Stimulated activated CD4-positive, alpha-beta T cell treated with anti-CD3 and anti-CD28 coated beads, Interleukin-1b, Interleukin-23, amount 100 ng/mL, for 4 hours (primary cell): ENCODE measurements around the gene INPP5A.
"Not testable (repeated sequence)": the region's sequence is repeated elsewhere in the genome, so short reads cannot be mapped to it uniquely, and the experiment has no call there.

ENCODE experiments used
- DNase-seq, 2 donors: peaks; one replicate each; pipeline ENCODE4 v3.0.0-alpha.2; 2020; ENCODE audit warnings: low read depth in 2 of 2

The INPP5A gene

DNA sequence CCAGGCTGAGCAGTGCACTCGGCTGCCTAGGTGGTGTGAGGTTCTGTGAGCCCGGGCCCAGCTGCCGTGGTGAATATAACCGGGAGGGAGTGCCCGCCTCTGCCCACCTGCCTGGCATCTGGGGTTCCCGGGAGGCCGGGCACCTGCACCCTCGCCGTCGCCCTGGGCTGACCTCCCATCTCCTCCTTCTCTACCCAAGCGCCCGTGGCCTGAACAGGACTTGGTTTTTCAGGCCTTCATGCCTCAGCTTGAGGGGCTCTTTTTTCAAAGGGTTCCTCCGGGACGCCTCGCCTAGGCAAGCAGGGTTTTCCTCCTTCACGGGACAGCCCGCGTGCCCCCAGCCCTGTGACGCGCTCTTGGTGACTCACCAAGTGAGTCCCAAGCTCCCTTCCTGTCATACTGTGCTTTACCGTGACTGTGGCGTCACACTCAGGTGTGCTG is 9.9 kb downstream of the INPP5A start:
- no peak for DNase-seq

DNA sequence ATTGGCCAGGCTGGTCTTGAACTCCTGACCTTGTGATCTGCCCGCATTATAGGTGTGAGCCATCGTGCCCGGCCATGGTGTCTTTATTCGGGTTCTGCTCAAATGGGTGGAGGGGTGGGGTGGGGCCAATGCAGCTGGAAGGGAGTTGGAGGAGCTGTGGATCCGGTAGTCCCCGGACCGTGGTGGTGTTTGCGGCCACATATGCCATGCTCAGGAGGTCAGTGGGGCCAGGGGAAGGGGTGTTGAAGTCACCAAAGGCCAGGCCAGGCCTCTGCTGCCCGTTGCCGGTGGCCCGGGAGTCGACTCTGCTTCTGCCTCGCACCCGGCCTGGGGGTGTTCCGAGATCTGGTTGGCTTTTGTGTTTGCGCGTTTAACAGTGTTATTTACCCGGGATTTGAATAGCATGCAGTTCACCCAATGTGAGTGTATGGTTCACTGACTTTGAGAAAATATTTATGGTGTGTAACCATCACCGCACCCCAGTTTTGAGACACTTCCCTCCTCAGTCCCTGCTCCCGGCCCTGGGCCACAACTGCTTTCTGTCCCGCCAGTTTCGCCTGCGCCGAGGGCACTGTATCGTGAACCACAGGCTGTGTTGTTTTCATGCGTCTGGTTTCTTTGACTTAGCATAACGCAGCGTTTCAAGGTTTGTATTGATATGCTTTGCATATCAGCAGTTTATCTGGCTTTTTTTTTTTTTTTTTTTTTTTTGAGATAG is 10.7 kb downstream of the INPP5A start:
- DNase-seq: no peak

DNA sequence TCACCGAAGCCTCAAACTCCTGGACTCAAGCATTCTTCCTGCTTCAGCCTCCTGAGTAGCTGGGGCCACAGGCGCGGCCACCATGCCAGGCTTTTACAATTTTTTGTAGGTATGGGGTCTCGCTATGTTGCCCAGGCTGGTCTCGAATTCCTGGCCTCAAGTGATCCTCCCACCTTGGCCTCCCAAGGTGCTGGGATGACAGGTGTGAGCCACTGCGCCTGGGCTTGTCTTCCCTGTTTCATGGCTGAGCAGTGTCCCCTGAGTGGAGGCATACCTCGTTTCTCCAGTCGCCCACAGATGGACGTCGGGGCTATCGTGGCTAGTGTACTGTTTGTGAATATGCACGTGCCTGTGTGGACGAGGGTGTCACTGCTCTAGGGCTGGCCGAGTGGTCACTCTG is 11.3 kb downstream of the INPP5A start:
- no peak for DNase-seq

DNA sequence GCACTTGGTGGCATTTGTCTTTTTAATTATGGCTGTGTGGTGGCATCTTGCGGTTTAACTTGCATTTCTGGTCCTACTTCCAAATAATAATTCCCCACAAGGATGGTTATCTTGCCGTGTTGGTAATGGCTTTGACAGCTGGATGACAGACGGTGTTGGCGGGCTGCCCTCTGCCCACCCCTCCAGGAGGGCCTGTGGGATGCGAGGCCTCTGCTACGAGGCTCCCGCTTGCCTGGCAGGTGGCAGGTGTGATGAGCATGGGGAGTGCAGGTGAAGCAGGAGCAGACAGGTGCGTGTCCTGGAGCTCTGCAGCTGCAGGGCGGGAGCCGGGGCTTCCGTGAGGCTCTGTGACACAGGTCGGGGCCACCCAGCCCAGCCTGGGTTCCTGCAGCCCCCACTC is 11.8 kb downstream of the INPP5A start:
- DNase-seq: no peak

DNA sequence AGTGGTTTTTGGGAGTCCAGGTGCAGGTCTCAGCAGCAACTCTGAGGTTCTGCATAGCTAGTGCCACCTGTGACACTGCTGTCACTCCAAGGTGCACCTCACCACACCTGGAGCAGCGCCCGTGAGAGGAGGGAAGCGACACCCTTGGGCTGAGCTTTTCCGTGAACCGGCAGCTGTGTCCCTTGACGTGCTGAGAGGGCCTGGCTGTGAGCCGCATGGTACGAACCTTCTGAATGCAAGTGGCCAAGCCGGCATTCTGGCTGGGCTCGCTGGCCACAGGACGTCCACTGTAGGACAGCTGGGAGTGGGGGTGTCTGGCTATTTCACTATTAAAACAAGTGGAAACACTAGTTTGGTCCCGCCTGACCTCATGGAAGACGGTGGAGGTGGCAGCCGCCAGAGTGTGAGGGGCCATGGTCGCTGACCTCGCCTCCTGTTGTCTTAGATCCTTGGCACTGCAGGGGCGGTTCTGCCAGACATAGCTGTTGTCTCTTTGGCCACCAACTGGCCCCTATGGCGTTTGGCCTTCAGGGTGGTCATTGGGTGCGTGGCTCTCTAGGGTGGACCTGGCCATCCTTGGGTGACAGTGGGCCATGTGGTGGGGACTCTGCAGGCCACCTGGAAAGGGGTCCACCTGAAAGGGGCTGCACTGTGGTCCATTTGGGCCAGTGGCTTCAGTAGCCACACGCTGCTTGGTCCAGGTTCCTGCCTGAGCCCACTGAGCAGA is 12.9 kb downstream of the INPP5A start:
- DNase-seq: no peak

DNA sequence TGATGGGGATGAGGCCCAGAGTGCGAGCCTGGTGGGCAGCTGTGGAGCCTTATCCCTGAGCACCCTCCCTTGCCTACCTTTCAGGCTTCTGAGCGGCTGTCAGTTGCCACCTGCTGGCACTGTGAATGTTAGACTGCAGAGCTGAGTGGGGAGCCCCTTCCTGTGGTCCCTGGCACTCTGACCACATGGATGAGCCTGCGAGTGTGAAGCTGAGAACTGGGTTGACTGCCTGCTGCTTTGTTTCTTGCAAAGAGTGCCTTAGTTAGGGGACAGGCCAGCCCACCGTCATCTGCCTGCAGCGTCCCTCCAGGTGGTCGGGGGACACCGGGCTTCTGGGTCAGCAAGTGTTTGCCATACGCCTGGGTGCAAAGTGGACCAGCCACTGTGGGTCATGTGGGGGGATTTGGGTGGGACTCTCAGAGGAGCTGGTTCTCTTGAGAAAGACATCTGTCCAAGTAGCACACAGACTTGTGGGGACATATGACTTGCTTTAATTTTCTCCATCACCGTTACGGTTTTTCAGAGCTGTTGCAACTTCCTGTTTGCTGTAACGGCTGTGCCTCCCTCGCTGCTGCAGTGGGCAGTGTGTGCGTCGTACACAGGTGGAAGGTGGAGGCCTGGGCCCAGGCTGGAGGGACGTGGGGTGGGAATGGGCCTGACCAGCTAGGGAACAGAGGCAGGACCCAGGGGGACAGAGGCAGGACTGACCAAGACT is 13.7 kb downstream of the INPP5A start:
- DNase-seq: no peak

DNA sequence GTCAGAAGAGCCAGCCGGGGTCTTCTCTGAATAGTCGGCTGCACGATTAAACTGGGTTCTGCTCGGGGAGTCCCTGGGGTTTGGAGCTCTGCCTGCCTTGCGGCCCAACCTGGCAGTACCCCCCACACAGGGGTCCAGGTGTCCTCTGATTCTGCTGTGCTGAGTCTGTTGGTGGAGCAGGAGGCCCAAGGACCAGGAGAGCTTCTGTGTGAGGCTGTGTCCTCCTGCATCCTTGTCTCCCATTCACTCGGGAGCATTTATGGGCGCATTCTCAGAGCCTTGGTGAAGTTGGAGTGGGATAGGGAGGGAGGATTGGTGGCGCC is 14.2 kb downstream of the INPP5A start:
- no peak for DNase-seq

DNA sequence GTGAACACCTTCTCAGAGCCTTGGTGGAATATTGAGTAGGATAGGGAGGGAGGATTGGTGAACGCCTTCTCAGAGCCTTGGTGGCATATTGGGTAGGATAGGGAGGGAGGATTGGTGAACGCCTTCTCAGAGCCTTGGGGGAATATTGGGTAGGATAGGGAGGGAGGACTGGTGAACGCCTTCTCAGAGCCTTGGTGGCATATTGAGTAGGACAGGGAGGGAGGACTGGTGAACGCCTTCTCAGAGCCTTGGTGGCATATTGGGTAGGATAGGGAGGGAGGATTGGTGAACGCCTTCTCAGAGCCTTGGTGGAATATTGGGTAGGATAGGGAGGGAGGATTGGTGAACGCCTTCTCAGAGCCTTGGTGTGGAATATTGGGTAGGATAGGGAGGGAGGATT is 15.0 kb downstream of the INPP5A start:
- not testable (repeated sequence) for DNase-seq

DNA sequence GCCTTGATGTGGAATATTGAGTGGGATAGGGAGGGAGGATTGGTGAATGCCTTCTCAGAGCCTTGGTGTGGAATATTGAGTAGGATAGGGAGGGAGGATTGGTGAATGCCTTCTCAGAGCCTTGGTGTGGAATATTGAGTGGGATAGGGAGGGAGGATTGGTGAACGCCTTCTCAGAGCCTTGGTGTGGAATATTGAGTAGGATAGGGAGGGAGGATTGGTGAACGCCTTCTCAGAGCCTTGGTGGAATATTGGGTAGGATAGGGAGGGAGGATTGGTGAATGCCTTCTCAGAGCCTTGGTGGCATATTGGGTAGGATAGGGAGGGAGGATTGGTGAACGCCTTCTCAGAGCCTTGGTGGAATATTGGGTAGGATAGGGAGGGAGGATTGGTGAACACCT is 16.0 kb downstream of the INPP5A start:
- DNase-seq: not testable (repeated sequence)

DNA sequence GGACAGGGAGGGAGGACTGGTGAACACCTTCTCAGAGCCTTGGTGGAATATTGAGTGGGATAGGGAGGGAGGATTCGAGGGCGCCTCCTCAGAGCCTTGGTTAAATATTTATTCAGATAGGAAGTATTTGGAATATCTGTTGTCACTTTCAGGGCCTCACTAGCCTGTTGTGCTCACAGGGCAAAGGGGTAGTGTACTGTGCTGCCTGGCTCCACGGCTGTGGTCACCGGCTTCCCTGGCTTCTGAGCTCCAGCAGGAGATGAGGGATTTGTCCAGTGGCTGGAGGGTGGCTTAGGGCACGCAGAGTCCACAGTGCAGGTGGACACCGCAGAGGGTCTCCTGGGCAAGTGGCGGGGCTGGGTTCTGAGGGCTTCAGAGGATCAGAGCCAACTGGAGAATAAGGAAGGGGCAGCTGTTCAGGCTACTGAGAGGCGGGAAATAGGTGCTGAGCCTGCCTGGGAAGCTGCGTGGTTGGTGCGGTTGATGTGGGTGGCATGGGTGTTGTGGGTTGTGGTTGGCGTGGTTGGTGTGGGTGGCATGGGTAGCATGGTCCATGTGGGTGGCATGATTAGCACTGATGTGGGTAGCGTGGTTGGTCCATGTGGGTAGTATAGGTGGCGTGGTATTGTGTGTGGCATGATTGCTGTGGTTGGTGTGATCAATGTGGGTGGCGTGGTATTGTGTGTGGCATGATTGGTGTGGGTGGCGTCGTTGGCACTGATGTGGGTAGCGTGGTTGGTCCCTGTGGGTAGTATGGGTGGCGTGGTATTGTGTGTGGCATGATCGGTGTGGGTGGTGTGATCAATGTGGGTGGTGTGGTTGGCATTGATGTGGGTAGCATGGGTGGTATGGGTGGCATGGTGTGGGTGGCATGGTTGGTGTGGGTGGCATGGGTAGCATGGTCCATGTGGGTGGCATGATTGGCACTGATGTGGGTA is 16.7 kb downstream of the INPP5A start:
- DNase-seq: no peak

DNA sequence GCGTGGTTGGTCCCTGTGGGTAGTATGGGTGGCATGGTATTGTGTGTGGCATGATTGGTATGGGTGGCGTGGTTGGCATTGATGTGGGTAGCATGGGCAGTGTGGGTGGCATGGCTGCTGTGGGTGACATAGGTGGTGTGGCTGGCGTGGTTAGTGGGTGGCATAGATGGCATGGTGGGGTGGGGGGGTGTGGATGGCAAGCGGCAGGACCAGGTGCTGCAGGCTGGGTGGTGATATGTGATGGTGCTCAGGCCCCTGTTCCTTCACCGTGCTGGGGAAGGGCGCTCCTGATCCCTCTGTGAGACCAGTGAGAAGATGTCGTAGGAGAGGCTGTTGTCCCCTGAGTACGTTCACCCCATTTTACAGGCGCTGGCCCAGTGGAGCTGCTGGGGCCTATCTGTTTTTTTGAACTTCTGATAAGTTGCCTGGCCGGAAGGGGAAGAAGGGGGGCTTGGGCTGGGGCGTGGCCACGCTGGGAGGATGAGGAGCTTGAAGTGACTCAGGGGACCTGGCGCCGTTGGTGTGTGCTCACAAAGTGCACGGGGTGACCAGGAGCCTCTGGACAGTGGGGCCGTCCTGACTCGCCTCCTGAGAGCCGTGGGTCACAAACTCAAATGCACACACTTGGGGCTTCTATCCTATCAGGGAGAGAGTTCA is 17.5 kb downstream of the INPP5A start:
- DNase-seq: no peak

DNA sequence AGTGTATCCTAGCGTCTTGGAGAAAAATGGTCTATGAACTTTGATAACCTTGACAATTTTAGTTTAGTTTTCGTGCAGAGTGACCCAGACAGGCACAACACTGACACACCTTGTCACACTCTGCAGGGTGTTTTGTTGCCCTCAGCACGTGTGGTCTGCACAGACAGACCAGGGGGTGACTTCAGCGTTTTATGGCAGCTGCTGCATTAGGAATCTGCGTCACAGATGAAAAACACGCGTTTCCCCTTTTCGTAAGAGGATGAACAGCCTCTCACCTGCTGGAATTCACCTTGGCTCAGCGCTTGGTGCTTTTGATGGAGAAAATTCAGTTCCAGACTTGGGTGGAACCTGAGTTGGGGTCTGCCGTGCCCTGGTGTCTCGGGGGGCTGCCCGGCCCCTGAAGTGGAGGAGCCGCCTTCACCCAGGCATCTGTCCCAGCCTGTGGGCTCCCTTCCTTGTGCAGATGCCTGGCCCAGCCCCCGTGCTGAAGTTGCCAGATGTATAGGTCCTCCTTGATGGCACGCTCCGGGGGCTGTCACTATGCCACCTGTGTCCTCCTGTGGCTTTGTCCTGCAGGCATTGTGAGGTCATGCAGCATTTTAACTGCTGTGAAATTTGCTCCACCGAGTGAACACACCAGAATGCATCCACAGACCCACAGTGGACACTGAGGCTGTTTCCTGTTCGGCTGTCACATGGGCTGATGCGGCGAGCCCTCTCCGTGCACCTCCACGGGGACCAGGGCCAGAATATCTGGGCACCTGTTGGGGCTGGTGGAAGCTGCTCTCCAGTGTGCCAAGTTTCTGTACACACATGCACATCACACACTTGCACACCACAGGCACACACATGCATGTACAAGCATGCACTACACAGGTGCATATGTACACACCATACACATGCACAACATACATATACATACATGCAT is 18.3 kb downstream of the INPP5A start:
- DNase-seq: no peak

DNA sequence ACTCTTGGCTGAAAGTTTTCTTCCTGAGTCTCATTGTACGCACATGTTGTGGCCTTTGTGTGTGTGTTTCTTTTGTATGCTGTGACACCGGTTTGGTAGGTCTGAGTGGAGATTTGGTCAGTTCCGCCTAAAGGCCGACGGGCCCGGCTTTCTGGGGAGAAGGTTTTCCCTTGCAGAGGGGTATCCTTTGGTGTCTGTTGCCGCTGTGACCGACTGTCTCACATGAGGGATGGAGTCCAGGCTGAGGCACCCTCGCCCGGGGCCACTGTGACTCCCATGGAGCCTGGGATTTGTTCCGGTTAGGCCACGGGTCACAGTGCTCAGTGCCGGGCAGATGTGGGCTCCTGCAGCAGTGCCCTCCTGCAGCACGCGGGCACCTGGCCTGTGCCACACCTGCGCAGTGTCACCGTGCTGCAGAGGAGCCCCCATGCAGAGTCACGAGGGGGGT is 19.4 kb downstream of the INPP5A start:
- no peak for DNase-seq

DNA sequence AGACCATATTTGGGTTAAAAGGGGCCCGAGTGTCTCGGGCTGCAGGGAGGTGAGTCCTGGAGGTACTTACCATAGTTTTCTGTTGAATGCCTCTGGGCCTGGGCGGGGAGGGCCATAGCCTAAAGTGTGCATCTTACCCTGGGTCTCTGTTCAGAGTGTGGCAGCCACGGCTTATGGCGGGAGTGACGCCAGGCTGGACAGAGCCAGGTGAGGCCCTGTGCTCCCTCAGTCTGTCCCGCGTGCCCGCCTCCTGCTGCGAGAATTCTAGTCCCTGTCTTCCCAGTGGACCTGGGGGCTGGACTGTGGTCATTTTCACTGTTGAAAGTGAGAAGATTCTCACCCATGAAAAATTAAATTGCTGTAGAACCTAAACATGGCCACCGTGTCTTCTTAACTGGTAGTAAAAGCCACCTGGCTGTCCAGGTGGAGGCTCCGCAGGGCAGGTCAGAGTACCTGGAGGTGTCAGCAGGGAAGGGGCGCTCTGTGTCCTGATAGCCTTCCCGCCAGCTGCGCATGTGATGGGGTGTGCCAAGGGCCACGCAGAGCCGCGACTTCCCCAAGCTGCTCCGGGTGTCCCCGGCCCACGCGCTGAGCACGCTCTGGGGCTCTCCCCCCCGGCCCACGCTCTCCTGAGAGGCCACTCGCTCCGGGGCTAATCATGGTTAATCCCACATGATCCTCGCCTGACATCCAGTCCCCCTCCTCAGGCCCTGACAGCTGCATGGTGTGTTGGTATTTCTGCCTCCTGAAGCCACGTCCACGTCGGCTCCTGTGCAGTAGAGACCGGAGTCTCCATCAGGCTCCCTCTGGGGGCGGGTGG is 20.3 kb downstream of the INPP5A start:
- no peak for DNase-seq

DNA sequence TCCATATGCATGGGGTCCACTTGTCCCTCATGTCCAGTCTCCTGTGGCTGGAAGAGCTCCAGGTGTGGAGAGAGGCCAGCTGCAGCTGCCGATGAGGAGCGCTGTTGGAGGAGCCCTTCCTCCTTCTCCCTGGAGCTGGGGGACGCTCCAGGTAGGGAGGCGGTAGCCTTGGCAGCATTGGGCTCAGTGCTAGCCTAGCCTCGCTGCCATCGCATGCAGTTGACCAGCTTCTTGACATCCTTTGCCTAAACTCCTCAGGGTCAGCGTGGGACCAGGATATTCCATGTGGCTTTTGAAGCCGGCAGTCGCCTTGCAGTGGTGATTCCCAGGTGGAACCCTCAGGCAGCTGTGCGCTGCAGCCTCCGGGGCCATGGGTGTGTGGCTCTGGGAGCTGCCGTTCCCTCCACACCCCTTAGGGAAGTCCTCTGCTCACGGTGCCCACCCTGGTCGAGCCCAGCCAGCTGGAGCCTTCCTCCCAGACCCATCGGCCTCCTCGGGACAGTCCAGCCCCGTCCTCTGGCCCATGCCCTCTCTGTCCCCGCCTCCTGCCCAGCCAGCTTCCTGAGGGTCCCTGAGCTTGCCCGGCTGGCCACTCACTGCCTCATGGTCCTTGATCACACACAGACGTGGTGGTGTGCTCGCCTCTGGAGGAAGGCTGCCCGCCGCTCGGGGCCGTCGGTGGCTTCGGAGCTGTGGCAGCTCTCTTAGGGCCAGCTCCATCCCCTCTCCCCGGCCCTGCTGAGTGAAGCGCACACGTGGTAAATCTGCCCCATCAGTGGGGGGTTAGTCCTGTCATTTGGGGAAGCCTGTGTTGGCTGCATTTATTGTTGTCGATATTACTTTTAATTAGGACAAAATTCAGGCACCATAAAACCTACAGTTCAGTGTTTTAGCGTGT is 21.2 kb downstream of the INPP5A start:
- no peak for DNase-seq

DNA sequence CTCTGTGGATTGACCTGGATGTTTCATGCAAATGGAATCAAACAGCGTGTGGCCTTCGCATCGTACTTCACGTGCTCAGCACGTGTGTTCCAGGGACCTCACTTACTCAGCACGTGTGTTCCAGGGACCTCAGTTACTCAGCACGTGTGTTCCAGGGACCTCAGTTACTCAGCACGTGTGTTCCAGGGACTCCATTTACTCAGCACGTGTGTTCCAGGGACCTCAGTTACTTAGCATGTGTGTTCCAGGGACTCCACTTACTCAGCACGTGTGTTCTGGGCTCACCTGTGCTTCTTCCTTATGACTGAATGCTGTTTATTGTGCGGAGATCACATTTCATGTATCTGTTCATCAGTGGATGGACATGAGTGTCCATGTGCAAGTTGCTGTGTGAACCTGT is 22.0 kb downstream of the INPP5A start:
- no peak for DNase-seq

DNA sequence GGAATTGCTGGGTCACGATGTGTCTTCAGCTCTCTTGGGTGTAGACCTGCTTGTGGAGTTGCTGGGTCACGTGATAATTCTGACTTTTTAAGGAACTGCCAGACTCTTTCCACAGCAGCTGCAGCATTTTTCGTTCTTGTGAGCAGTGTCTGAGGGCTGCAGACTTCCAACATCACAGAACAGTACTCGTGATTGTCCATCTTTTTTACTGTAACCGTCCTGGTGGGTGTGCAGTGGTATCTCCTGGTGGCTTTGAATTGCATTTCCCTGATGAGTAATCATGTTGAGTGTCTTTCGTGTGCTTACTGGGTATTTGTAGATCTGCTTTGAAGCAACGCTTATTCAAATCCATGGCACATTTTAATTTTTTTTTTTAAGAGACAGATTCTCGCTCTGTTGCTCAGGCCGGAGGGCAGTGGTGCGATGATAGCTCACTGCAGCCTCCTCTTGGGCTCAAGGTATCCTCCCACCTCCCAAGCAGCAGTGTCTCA is 22.7 kb downstream of the INPP5A start:
- DNase-seq: no peak
